Kidney epithelial cell (primary cell): ENCODE data around the gene ARID1A. TPM values are rescaled to one million over a fixed set of nuclear protein-coding genes. Genes with fewer than 3 reads are reported as not detected.
A peak's percentile ranks its signal among the peaks of the same experiment; 100 is the strongest.

Experiments
- DNase-seq: peaks from one replicate; pipeline ENCODE4 v3.0.0-alpha.2; 2010; ENCODE audit warnings: low read depth
- H3K27me3 ChIP-seq: 2 replicates; pipeline ENCODE4 v1.6.0; 2011; ENCODE audit warnings: low read length; ENCODE audit not compliant: control insufficient read depth, insufficient read depth
- H3K36me3 ChIP-seq: 2 replicates; pipeline ENCODE4 v1.5.1; 2011; ENCODE audit warnings: low read length; ENCODE audit not compliant: control insufficient read depth, insufficient read depth
- H3K4me3 ChIP-seq: 2 replicates; pipeline ENCODE4 v1.5.1; 2011; ENCODE audit warnings: low read depth, mild to moderate bottlenecking, control low read depth, low read length
- CTCF ChIP-seq: IDR thresholded peaks from 2 replicates; pipeline ENCODE4 v1.5.1; 2011; ENCODE audit warnings: mild to moderate bottlenecking, moderate library complexity, low read length, control low read depth, inconsistent platforms; ENCODE audit not compliant: insufficient read depth, poor library complexity, severe bottlenecking
- total RNA-seq: library from RNA; depleted of rRNA; stranded (reverse); fragments of >200 nt; gene quantifications from 2 replicates; pipeline ENCODE4 v1.2.3, GENCODE V29; 2015

The ARID1A gene
- total RNA-seq, 1 donor from 2014 or later = 43.7 TPM

- Histone ChIP-seq H3K36me3 (no peaks in the 10 kb centered on the region), H3K4me3 (no peak overlapping the region), H3K27me3 (no peaks in the 10 kb centered on the region)
- no peak for TF ChIP-seq CTCF
- DNase-seq = no peak
Measured at GRCh38 chr1:26684763-26685508, 10.9 kb upstream of the ARID1A start.

GRCh38 chr1:26686795-26687194, 9.0 kb upstream of the ARID1A start:
- DNase-seq = no peak
- TF ChIP-seq CTCF = no peak
- no peak overlapping the region for H3K4me3 ChIP-seq
- no peaks in the 10 kb centered on the region for H3K27me3 ChIP-seq
- no peaks in the 10 kb centered on the region for H3K36me3 ChIP-seq

- Histone ChIP-seq H3K36me3 (no peaks in the 10 kb centered on the region), H3K4me3 (no peak overlapping the region), H3K27me3 (no peaks in the 10 kb centered on the region)
- TF ChIP-seq CTCF = no peak
- no peak for DNase-seq
Measured at GRCh38 chr1:26689504-26689903, 6.3 kb upstream of the ARID1A start.

- TF ChIP-seq CTCF = no peak
- no peak overlapping the region for H3K4me3 ChIP-seq
- no peaks in the 10 kb centered on the region for H3K36me3 ChIP-seq
- H3K27me3 ChIP-seq = no peaks in the 10 kb centered on the region
- DNase-seq = no peak
Measured at GRCh38 chr1:26690157-26690556, 5.7 kb upstream of the ARID1A start.

GRCh38 chr1:26690576-26691031, 5.2 kb upstream of the ARID1A start:
- TF ChIP-seq CTCF = no peak
- Histone ChIP-seq H3K36me3 (no peaks in the 10 kb centered on the region), H3K27me3 (no peaks in the 10 kb centered on the region), H3K4me3 (no peak overlapping the region)
- no peak for DNase-seq

GRCh38 chr1:26692211-26692792, 3.5 kb upstream of the ARID1A start:
- H3K27me3 ChIP-seq = no peaks in the 10 kb centered on the region
- DNase-seq = peak; percentile 65
- peak overlapping the region; percentile 51 for H3K4me3 ChIP-seq
- no peaks in the 10 kb centered on the region for H3K36me3 ChIP-seq
- peak; percentile 14 for TF ChIP-seq CTCF
